Neural cell (in vitro differentiated cells): Measurements from ENCODE around the gene RPL19. TPM values are rescaled to one million over a fixed set of nuclear protein-coding genes. Genes with fewer than 3 reads are reported as not detected.

Experiments
- H2AFZ ChIP-seq: fragments of 200-600, 300-800 bp; sonication (generic), shearing (Covaris generic); 2 replicates; pipeline ENCODE4 v1.6.0; 2014; ENCODE audit warnings: low read depth, mild to moderate bottlenecking, antibody characterized with exemption, low read length, moderate library complexity
- H3F3A ChIP-seq: fragments of 200-600 bp; shearing (Covaris generic); 2 replicates; pipeline ENCODE4 v1.6.1; 2016; ENCODE audit warnings: mild to moderate bottlenecking, moderate library complexity, mixed read lengths, antibody characterized with exemption, low read length; ENCODE audit not compliant: insufficient read depth, poor library complexity, severe bottlenecking
- H3K27ac ChIP-seq: fragments of 200-600, 300-800 bp; sonication (generic), shearing (Covaris generic); 2 replicates; pipeline ENCODE4 v1.5.1; 2014; ENCODE audit warnings: mild to moderate bottlenecking, low read length, moderate library complexity
- H3K27me3 ChIP-seq: fragments of 300-800, 200-600 bp; sonication (generic), shearing (Covaris generic); 2 replicates; pipeline ENCODE4 v1.6.0; 2014; ENCODE audit warnings: mild to moderate bottlenecking, low read depth, low read length, moderate library complexity; ENCODE audit not compliant: insufficient read depth
- H3K36me3 ChIP-seq: fragments of 300-800, 200-600 bp; sonication (generic), shearing (Covaris generic); 2 replicates; pipeline ENCODE4 v1.5.1; 2014; ENCODE audit warnings: mild to moderate bottlenecking, antibody characterized with exemption, low read length, moderate library complexity; ENCODE audit not compliant: insufficient read depth
- H3K4me2 ChIP-seq: fragments of 300-800, 200-600 bp; sonication (generic), shearing (Covaris generic); 2 replicates; pipeline ENCODE4 v1.6.0; 2014; ENCODE audit warnings: mild to moderate bottlenecking, low read length
- H3K4me3 ChIP-seq: fragments of 300-800, 200-600 bp; sonication (generic), shearing (Covaris generic); 2 replicates; pipeline ENCODE4 v1.5.1; 2014; ENCODE audit warnings: mild to moderate bottlenecking, low read length, moderate library complexity
- H3K79me2 ChIP-seq: fragments of 200-600 bp; shearing (Covaris generic); replicated peaks from 2 replicates; pipeline ENCODE4 v1.6.0; 2014; ENCODE audit warnings: mild to moderate bottlenecking, low read length, moderate library complexity; ENCODE audit not compliant: insufficient read depth
- H3K9ac ChIP-seq: fragments of 300-800, 200-600 bp; sonication (generic), shearing (Covaris generic); 2 replicates; pipeline ENCODE4 v1.6.1; 2016; ENCODE audit warnings: mild to moderate bottlenecking, low read length, mixed read lengths
- H3K9me2 ChIP-seq: fragments of 200-600 bp; shearing (Covaris generic); 2 replicates; pipeline ENCODE4 v1.6.1; 2016; ENCODE audit warnings: mild to moderate bottlenecking, low read length, mixed read lengths; ENCODE audit not compliant: insufficient read depth
- H3K9me3 ChIP-seq: fragments of 200-600, 300-800 bp; sonication (generic), shearing (Covaris generic); 2 replicates; pipeline ENCODE4 v1.6.1; 2016; ENCODE audit warnings: mild to moderate bottlenecking, mixed run types, low read length, moderate library complexity, mixed read lengths
- H4K20me1 ChIP-seq: fragments of 200-600 bp; shearing (Covaris generic); 2 replicates; pipeline ENCODE4 v1.6.1; 2016; ENCODE audit warnings: mild to moderate bottlenecking, mixed run types; ENCODE audit not compliant: insufficient read depth
- EP300 ChIP-seq: fragments of 450-650 bp; conservative IDR thresholded peaks from 2 replicates; pipeline ENCODE4 v1.6.1; 2014; ENCODE audit warnings: antibody characterized with exemption, mild to moderate bottlenecking, moderate library complexity; ENCODE audit not compliant: poor library complexity, severe bottlenecking
- EZH2 ChIP-seq: fragments of 200-600, 300-800 bp; shearing (Covaris generic), sonication (generic); IDR thresholded peaks from 2 replicates; pipeline ENCODE4 v1.6.1; 2014; ENCODE audit warnings: antibody characterized with exemption, low read length, borderline replicate concordance, mild to moderate bottlenecking; ENCODE audit not compliant: insufficient read depth, poor library complexity, severe bottlenecking
- MXI1 ChIP-seq: fragments of 450-650 bp; conservative IDR thresholded peaks from 2 replicates; pipeline ENCODE4 v1.6.1; 2014; ENCODE audit warnings: antibody characterized with exemption, mild to moderate bottlenecking; ENCODE audit not compliant: poor library complexity, severe bottlenecking
- POLR2AphosphoS5 ChIP-seq: IDR thresholded peaks from 2 replicates; pipeline ENCODE4 v1.6.1; 2012
- RAD21 ChIP-seq: fragments of 450-650 bp; conservative IDR thresholded peaks from 2 replicates; pipeline ENCODE4 v1.6.1; 2014; ENCODE audit warnings: antibody characterized with exemption, mild to moderate bottlenecking, moderate library complexity
- SMC3 ChIP-seq: fragments of 450-650 bp; conservative IDR thresholded peaks from 2 replicates; pipeline ENCODE4 v1.6.1; 2014; ENCODE audit warnings: antibody characterized with exemption, mild to moderate bottlenecking, moderate library complexity; ENCODE audit not compliant: poor library complexity
- TAF1 ChIP-seq: IDR thresholded peaks from 2 replicates; pipeline ENCODE4 v1.6.1; 2012; ENCODE audit warnings: low read depth
- polyA plus RNA-seq: library from polyadenylated mRNA; depleted of rRNA; stranded (reverse); fragments of >200 nt; gene quantifications from 2 replicates; pipeline ENCODE4 v1.2.3, GENCODE V29; 2014
- TF ChIP-seq, protein P1 (sequence below): fragments of 450-650 bp; IDR thresholded peaks from 2 replicates; pipeline ENCODE4 v1.5.1; 2014; ENCODE audit warnings: antibody characterized with exemption, mild to moderate bottlenecking, moderate library complexity; ENCODE audit not compliant: poor library complexity, severe bottlenecking
- TF ChIP-seq, protein P2 (sequence below): IDR thresholded peaks from 2 replicates; pipeline ENCODE4 v1.6.1; 2012; ENCODE audit warnings: borderline replicate concordance

Gene RPL19
- polyA plus RNA-seq, 1 donor from 2014 or later, result 1,623 TPM

DNA sequence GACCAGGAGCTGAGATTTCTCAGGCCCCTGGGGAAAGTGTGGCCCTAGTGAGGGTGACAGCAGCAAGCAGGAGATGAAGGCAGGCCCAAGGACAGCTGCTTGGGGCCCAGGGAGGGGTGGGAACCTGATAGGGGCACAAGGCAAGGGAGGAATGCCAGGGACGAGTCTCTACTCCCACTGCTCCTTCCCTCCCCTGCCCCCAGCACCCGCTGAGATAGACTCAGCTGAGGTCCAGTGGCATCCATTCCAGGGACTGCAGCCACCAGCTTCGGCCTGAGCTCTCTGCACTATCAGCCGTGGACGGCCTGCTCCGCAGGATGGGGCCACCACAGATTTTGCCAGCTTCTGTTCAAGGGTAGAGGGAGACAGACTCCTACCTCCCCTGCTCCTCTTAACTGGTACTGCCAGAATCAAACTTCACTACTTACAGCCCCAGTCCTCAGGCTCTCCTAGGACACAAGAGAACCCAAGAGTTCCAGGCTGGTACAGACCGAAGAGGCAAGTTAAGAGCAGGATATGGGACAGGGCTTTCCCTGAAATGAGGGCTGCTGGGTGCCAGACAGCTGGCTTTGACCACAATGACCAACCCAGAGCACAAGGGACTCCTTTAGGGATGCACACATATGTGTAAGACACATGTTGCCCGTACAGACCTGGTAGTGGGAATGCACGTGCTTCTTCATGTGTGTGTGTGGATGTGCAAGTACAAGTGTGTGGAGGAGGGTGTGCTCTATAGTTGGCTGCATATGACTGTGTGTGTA is 8.2 kb upstream of the RPL19 start:
- Histone ChIP-seq H3K4me2 (no peak overlapping the region), H3K9me3 (no peaks in the 10 kb centered on the region), H3K27ac (no peak overlapping the region), H4K20me1 (peaks cover 6% of the 10 kb centered on the region), H3K9ac (no peak overlapping the region), H3K27me3 (no peaks in the 10 kb centered on the region), H3K9me2 (no peaks in the 10 kb centered on the region), H3F3A (no peaks in the 10 kb centered on the region), H2AFZ (no peak overlapping the region), H3K79me2 (peaks cover 22% of the 10 kb centered on the region), H3K36me3 (peaks cover 6% of the 10 kb centered on the region), H3K4me3 (no peak overlapping the region)
- TF ChIP-seq POLR2AphosphoS5, result no peak
- TF ChIP-seq TAF1, result no peak
- TF ChIP-seq SMC3, result no peak
- TF ChIP-seq EP300, result no peak
- TF ChIP-seq, protein P1, sequence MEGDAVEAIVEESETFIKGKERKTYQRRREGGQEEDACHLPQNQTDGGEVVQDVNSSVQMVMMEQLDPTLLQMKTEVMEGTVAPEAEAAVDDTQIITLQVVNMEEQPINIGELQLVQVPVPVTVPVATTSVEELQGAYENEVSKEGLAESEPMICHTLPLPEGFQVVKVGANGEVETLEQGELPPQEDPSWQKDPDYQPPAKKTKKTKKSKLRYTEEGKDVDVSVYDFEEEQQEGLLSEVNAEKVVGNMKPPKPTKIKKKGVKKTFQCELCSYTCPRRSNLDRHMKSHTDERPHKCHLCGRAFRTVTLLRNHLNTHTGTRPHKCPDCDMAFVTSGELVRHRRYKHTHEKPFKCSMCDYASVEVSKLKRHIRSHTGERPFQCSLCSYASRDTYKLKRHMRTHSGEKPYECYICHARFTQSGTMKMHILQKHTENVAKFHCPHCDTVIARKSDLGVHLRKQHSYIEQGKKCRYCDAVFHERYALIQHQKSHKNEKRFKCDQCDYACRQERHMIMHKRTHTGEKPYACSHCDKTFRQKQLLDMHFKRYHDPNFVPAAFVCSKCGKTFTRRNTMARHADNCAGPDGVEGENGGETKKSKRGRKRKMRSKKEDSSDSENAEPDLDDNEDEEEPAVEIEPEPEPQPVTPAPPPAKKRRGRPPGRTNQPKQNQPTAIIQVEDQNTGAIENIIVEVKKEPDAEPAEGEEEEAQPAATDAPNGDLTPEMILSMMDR, result no peak
- TF ChIP-seq EZH2, result no peak
- TF ChIP-seq, protein P2, sequence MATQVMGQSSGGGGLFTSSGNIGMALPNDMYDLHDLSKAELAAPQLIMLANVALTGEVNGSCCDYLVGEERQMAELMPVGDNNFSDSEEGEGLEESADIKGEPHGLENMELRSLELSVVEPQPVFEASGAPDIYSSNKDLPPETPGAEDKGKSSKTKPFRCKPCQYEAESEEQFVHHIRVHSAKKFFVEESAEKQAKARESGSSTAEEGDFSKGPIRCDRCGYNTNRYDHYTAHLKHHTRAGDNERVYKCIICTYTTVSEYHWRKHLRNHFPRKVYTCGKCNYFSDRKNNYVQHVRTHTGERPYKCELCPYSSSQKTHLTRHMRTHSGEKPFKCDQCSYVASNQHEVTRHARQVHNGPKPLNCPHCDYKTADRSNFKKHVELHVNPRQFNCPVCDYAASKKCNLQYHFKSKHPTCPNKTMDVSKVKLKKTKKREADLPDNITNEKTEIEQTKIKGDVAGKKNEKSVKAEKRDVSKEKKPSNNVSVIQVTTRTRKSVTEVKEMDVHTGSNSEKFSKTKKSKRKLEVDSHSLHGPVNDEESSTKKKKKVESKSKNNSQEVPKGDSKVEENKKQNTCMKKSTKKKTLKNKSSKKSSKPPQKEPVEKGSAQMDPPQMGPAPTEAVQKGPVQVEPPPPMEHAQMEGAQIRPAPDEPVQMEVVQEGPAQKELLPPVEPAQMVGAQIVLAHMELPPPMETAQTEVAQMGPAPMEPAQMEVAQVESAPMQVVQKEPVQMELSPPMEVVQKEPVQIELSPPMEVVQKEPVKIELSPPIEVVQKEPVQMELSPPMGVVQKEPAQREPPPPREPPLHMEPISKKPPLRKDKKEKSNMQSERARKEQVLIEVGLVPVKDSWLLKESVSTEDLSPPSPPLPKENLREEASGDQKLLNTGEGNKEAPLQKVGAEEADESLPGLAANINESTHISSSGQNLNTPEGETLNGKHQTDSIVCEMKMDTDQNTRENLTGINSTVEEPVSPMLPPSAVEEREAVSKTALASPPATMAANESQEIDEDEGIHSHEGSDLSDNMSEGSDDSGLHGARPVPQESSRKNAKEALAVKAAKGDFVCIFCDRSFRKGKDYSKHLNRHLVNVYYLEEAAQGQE, result no peak
- no peak for TF ChIP-seq RAD21
- TF ChIP-seq MXI1, result no peak

DNA sequence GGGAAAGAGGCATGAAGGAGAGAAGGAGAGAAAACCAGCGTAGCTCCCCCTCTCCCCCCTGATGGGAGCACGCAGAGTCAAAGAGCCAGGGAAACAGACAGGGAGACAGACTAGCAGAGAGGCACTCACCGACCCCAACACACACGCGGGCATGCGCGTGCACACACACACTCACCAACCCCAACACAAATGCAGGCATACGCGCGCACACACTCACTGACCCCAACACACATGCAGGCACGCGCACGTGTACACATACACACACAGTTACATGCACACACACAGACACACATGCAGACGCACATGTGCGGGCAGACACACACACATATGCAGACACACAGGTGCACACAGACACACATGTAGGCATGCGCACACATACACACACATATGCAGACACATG is 7.2 kb upstream of the RPL19 start:
- Histone ChIP-seq H3K4me2 (no peak overlapping the region), H3K79me2 (peaks cover 22% of the 10 kb centered on the region), H3K4me3 (peak overlapping the region; percentile 98), H3K27me3 (no peaks in the 10 kb centered on the region), H3K9me3 (no peaks in the 10 kb centered on the region), H3F3A (no peaks in the 10 kb centered on the region), H4K20me1 (peaks cover 6% of the 10 kb centered on the region), H3K9ac (no peak overlapping the region), H3K9me2 (no peaks in the 10 kb centered on the region), H3K36me3 (no peaks in the 10 kb centered on the region), H3K27ac (no peak overlapping the region), H2AFZ (no peak overlapping the region)
- TF ChIP-seq, protein P2, result no peak
- no peak for TF ChIP-seq POLR2AphosphoS5
